Putamen (tissue), 1 donor: ENCODE measurements around the gene H2BK1.

Experiments
- DNase-seq: peaks from one replicate; pipeline ENCODE4 v3.0.0-alpha.2; 2016; ENCODE audit warnings: low spot score

The H2BK1 gene

GRCh38 chr7:151232917-151233701 is 22.8 kb upstream of the H2BK1 start:
- no peak for DNase-seq

- DNase-seq: peak; percentile 85
Observed at GRCh38 chr7:151232091-151232916, 22.0 kb upstream of the H2BK1 start, which contains the start of gene CHPF2. Gene CHPF2 (plus strand): TSS chr7:151232483. CDS start chr7:151234012, 1,529 bp downstream.

GRCh38 chr7:151231080-151231479 is 20.8 kb upstream of the H2BK1 start:
- DNase-seq: no peak

- no peak for DNase-seq
Observed at GRCh38 chr7:151229249-151229648, 19.0 kb upstream of the H2BK1 start.

GRCh38 chr7:151228024-151228866 is 18.0 kb upstream of the H2BK1 start:
- DNase-seq: no peak

- peak; percentile 98 for DNase-seq
Observed at GRCh38 chr7:151226875-151227782, 16.8 kb upstream of the H2BK1 start, which contains the start of gene ABCF2. Gene ABCF2 (minus strand): TSS chr7:151227205. CDS start chr7:151226458, 747 bp downstream.

- DNase-seq: no peak
Observed at GRCh38 chr7:151226560-151226874, 16.2 kb upstream of the H2BK1 start.

- no peak for DNase-seq
Observed at GRCh38 chr7:151225948-151226510, 15.7 kb upstream of the H2BK1 start.

GRCh38 chr7:151223728-151224127 is 13.4 kb upstream of the H2BK1 start:
- no peak for DNase-seq

GRCh38 chr7:151218170-151218569 is 7.9 kb upstream of the H2BK1 start:
- no peak for DNase-seq

GRCh38 chr7:151215396-151215795 is 5.1 kb upstream of the H2BK1 start:
- no peak for DNase-seq

GRCh38 chr7:151213826-151214225 is 3.5 kb upstream of the H2BK1 start:
- DNase-seq: no peak

- DNase-seq: no peak
Observed at GRCh38 chr7:151212626-151213025, 2.3 kb upstream of the H2BK1 start.

GRCh38 chr7:151211155-151211772 is 976 bp upstream of the H2BK1 start:
- DNase-seq: no peak

- no peak for DNase-seq
Observed at GRCh38 chr7:151209588-151209987, 700 bp downstream of the H2BK1 start.

- DNase-seq: no peak
Observed at GRCh38 chr7:151208253-151208862, 1.9 kb downstream of the H2BK1 start.

GRCh38 chr7:151207804-151208203 is 2.5 kb downstream of the H2BK1 start:
- no peak for DNase-seq

GRCh38 chr7:151207315-151207714 is 3.0 kb downstream of the H2BK1 start:
- no peak for DNase-seq

- DNase-seq: no peak
Observed at GRCh38 chr7:151206914-151207313, 3.4 kb downstream of the H2BK1 start.

- DNase-seq: no peak
Observed at GRCh38 chr7:151205730-151206129, 4.6 kb downstream of the H2BK1 start.
